Measurements from ENCODE around the gene ARHGEF19.

- TF ChIP-seq JUN (IDR thresholded peaks at IDR 0.05; ENCODE audit: borderline replicate concordance, low read depth, low read length) (no peak), JUN (CRISPR knock-in tag; IDR thresholded peaks at IDR 0.05; ENCODE audit: borderline replicate concordance) (no peak), ESRRA (IDR thresholded peaks at IDR 0.05; ENCODE audit: borderline replicate concordance, low read depth) (no peak), MBD2 (IDR thresholded peaks at IDR 0.05; ENCODE audit: borderline replicate concordance, low read depth) (no peak), ZNF785 (CRISPR knock-in tag; IDR thresholded peaks at IDR 0.05) (no peak), POLR2A (conservative IDR thresholded peaks at IDR 0.05) (peak; percentile 85), POLR2AphosphoS5 (IDR thresholded peaks at IDR 0.05; ENCODE audit: control insufficient read depth, insufficient read depth, low read depth, low read length) (no peak)
Measured at GRCh38 chr1:16237343-16237830, 24.9 kb upstream of the ARHGEF19 start.

Data from K562 (cell line).